IPS DF 19.7 (cell line): ENCODE results near the gene PALLD.
"Not testable (repeated sequence)": the region's sequence is repeated elsewhere in the genome, so short reads cannot be mapped to it uniquely, and the experiment has no call there.

Source experiments
- DNase-seq: peaks from one replicate; pipeline ENCODE4 v3.0.0-alpha.2; 2013; ENCODE audit warnings: low read depth, low spot score

The PALLD gene

DNA sequence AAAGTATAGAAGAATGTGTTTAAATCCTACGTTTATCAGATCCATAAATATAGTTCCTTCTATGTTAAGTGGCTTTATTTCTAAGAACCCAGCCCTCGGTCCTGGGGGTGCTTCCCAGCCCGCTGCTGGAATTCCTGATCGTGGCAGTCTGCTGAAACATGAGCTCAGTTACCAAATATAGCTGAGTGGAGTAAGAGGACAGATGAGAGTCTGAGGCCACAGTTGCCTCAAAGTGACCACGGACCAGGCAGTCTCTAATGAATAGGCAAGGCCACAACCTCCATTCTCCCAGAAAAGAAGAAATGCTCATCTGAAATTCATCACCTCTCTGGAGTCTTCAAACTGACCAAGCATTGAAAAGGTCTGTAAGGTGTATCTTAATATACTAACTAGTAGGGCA, at the start of gene PALLD:
Gene PALLD (plus strand): TSS at position 219 of the 400 bp plus-strand sequence.
- no peak for DNase-seq

- not testable (repeated sequence) for DNase-seq
Observed at GRCh38 chr4:168449063-168449462, 47.8 kb upstream of the PALLD start.

DNA sequence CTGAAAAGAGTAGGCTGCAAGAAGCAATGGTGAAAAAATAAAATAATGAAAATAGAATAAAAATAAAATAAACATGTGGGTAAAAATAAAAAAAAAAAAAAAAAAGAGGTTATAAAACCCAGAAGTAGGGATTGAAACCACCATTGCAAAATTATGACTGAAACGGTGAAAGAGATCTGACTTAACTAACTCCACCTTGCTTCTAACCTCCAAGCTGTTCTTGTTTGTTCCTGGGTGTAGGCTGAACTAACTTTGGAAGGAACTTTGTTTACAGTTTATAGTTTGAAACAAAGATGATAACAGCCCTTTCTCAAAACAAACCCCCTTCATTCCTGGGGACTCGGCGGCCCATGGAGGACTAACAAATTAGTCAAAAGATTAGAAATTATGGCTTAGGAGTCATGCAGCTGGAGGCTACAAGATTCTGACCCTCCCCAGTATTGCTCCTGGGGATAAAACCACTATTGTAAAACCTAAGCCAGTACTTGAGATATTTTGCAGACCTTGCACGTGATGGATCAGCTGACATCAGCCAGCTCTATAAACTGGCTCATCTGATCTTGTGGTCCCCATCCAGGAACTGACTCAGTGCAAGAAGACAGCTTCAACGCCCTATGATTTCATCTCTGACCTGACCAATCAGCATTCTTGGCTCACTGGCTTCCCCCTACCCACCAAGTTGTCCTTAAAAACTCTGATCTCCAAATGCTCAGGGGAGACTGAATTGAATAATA, 47.0 kb upstream of the PALLD start:
- no peak for DNase-seq

DNA sequence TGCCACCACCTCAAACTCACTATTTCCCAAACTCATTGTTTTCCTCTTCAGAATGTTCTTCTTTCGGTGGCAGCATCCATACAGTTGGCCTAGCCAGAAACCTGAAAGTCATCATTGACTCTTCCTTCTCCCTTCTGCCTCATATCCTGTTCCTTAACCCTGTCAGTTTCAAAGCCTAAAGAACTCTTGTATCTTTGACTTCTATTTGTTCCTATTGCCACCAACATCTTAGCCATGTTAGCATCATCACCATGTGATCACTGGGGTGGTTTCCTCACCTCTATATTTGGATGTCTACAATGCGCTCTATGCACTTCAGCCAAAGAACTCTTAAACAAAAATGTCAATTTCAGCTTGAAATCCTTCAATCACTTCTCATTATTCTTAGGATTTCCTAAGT, 45.5 kb upstream of the PALLD start:
- DNase-seq: no peak

DNA sequence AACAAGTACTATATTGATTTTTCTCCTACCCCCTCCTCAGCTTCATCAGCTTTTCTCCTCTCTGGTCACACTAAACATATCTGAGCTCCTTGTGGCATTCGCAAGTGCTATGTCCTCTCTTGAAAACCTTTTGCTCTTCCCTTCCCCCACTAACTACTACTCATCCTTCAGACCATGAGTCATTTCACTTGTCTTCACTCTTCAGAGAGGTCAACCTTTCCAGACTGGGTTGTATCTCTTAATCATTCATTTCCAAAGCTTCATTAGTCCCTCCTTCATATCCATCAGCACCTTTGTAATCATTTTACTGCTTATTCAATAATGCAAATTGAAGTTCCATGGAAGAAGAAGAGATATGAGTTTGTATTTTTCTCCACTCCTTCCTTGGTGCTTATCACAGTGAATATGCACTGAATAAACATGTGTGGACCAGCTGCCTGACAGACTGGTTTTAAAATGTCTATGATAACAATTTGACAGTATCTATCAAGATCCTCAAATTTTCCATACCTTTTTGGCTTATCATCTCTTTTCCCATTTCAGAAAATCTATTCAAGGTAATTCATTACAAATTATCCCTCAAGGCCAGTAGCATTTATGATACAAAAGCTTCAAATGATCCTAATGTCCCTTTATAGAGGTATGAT, 45.0 kb upstream of the PALLD start:
- DNase-seq: no peak

GRCh38 chr4:168453146-168453545, 43.7 kb upstream of the PALLD start:
- DNase-seq: no peak

- DNase-seq: not testable (repeated sequence)
Observed at GRCh38 chr4:168458256-168458655, 38.6 kb upstream of the PALLD start.

DNA sequence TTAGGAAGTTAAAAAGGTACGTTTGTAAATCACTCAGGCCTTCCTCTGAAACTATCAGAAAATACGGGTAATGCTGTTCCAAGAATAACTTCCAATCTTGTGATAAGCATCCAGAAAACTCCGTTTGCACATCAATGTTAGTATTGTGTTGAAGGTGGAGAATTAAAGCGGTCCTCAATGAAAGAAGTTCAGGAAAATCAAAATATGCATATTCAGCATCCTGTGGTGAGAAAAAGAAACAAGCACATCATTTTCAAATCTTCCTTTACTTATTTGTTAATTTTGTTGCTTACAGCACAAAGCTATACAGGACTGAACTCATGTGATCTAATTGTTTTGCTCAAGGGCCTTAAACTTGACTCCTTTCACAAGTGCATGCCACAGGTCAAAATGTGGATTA, 35.0 kb upstream of the PALLD start:
- DNase-seq: no peak

DNA sequence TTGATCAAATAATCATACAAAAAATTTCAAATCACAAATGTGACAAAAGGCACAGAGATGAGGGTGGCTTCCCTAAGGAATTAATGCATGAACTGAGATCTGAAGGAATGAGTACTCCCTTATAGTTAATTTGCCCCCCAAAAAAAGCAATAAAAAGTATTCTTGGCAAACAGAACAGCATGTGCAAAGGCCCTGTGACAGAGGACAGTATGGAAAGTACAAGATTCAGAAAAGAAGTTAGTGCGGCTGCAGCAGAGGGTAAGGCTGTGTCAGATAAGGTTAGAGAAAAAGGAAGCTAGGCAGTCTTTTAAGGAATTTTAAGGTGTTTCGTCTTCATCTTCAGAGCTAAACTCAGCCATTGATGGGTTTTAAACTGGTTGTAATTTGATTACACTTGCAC, 23.9 kb upstream of the PALLD start:
- no peak for DNase-seq

GRCh38 chr4:168474660-168475320, 22.1 kb upstream of the PALLD start:
- DNase-seq: no peak

DNA sequence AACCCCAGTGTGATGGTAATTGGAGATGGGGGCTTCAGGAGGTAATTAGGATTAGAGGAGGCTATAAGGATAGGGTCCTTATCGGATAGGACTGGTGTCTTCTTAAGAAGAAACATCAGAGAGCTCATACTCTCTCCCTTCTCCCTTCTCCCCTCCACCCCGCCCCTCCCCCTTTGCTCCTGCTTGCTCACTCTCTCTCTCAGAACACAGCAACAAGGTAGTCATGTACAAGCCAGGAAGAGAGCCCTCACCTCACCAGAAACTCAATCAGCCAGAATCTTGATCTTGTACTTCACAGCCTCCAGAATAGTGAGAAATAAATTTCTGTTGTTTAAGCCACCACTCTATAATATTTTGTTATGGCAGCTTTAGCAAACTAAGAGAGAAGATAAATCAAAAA, 21.1 kb upstream of the PALLD start:
- DNase-seq: no peak

DNA sequence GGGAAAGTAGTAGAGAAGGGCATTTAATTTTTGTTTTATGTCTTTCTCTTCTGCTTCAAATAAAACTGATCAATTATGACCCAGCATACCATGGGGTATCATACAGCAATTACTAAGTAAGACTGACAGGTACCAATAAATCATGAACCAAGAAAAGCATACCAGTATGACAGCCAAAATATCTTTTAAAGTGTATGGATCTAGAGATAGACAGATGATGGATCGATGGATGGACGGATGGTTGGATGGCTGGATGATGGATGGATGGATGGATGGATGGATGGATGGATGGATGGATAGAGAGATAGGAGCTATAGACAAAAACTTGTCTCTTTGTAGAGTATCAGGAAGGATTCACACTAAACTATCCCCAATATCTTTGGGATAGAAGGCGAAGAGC, 18.0 kb upstream of the PALLD start:
- DNase-seq: no peak

DNA sequence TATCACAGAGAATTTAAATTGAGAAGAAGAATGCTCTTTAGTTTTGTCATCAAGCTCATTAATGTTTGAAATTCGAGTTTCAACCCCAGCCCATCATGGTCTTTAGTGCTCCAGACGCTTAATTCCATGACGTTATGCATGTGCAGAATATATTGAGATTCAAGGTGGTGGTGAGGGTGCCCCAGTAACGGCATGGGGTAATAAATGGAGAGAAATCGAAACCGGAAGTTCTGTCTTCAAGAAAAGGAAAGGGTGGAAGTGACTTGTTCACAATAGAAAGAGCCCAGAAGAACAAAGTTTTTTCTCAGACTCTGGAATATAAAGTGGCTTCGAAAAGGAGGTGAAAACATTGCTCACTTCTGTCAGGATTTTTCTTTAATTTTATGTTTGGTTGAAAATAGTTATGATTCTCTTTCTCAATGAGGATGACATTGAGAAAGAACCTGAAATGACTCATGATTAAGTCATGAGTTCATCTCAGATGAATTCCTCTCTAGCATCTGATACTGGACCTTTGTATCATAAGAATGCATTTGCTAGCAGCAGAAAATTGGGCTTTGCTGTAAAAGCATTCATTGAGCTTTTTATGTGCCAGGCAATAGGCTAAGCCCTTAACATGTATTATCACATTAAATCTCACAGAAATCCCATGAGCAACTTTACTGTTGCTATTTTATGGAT, 15.8 kb upstream of the PALLD start:
- DNase-seq: no peak

DNA sequence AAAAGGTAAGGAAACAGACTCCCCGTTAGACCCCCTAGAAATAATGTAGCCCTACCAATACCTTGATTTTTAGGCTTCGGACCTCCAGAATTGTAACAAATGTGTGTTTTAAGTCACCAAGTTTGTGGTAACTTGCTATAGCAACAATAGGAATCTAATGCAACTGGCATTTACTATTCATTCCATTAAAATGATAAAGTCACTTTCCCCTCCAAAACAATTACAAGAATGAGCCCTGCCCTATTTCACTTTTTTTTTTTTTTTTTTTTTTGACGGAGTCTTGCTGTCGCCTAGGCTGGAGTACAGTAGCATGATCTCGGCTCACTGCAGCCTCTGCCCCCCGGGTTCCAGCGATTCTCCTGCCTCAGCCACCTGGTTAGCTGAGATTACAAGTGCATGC, 13.0 kb upstream of the PALLD start:
- DNase-seq: no peak

DNA sequence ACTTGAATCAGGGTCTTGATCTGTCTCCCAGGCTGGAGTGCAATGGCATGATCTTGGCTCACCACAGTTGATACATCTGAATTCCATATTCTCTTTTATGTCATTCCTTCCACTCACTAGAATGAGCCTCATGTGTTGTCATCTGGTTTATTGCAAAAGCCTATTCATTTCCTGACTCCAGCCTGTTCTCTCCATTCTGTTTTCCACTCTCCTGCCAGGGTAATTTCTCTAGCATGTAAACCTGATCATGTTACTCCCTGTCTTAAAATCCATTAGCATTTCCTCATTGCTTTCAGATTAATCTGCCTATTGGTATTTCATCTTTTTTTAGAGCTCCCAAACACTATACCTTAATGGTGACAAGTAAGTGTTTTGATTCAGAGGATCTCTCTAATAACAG, 12.2 kb upstream of the PALLD start:
- DNase-seq: no peak

GRCh38 chr4:168485156-168485910, 11.5 kb upstream of the PALLD start:
- no peak for DNase-seq

- no peak for DNase-seq
Observed at GRCh38 chr4:168486912-168487281, 10.0 kb upstream of the PALLD start.

DNA sequence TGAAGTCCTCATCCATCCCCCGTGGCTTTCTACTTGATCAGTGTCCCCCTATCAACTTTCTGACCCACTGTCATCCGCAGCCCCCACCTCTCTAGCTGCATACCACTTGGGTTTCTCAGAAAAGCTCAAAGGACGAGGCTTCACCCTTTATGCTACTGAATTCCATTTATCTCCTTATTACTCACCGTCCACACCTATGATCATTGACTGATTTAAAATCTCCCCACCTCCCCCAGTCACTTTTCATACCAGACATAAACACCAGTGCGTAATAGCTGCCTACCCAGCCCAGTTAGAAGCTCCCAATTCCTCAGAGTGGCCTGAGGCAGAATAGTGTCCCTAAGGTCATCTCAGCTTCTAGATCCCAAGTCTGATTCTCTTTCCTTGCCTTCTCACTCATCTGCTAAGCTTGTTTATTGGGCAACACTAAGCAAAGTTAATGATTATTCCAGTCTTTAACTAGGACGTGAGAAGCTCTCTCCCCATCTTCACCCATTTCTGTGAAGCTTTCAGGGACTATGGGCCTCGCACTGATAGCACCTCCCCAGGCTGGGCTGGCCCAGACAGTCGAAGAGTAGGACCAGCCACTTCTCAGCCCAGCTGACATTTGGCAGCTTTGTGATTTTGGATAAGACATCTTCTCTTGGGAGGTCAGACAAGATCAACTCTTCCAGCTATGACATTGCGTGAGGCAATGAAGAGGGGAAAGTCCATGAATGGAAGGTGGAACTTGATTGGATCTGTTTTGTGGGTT, 9.4 kb upstream of the PALLD start:
- no peak for DNase-seq

- no peak for DNase-seq
Observed at GRCh38 chr4:168488869-168489274, 8.0 kb upstream of the PALLD start.

- no peak for DNase-seq
Observed at GRCh38 chr4:168489616-168490015, 7.2 kb upstream of the PALLD start.

- no peak for DNase-seq
Observed at GRCh38 chr4:168490711-168491110, 6.1 kb upstream of the PALLD start.
